GM10266 (cell line): ENCODE data around the gene TBL3.
A peak's percentile ranks its signal among the peaks of the same experiment; 100 is the strongest.
"Not testable (repeated sequence)": the region's sequence is repeated elsewhere in the genome, so short reads cannot be mapped to it uniquely, and the experiment has no call there.

ENCODE experiments used
- DNase-seq: peaks from one replicate; pipeline ENCODE4 v3.0.0; 2012; ENCODE audit errors: extremely low spot score
- CTCF ChIP-seq: IDR thresholded peaks from 2 replicates; pipeline ENCODE4 v1.5.1; 2012; ENCODE audit warnings: mild to moderate bottlenecking, low read depth; ENCODE audit not compliant: control insufficient read depth, insufficient read depth; ENCODE audit errors: missing control alignments

Gene TBL3

GRCh38 chr16:1961651-1962067 is 10.2 kb upstream of the TBL3 start:
- no peak for TF ChIP-seq CTCF
- no peak for DNase-seq

GRCh38 chr16:1962161-1963153 is 9.4 kb upstream of the TBL3 start:
- DNase-seq = not testable (repeated sequence)

- peak; percentile 29 for TF ChIP-seq CTCF
- no peak for DNase-seq
Measured at GRCh38 chr16:1963806-1964505, 7.9 kb upstream of the TBL3 start.

DNA sequence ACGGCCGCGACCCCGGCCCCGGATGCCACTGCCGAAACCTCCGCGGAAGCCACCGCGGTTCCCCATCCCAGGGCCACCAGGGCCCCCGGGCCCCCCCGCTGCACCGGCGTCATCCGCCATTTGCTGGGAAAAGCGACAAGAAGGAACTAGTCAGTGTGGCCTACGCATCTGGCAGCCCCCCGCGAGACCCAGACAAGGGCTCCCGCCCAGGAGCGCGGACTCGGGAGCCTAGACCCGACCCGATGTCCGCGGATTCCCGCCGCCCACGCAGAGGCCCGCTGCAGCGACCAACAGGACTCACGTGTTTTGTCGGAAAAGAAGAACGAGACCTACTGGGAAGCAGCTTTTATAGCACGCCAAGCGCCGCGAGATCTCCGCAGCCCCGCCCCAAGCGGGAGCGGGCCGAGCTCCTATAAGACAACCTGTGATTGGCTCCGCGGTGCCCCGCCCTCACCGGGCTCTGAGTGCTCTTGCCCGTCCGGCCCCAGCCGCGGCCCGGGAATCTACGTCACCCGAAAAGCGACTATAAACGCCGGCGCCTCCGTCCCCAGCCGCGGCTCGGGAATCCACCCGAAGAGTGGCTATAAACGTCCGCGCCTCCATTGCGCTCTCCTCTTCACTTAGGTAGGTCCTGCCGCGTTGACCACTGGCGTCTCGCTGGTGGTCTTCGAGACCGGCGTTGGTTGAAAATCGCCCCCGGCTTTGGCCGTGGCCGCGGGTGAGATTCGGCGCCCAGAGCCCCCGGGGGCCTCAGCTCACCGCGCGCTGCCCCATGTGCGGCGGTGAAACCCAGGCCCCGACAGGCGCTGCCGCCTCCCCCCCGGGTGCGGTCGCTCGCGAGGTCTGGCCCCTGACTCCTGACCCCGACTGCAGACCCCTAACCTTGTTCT is 7.1 kb upstream of the TBL3 start, which contains the start of gene RPS2:
Gene RPS2, minus strand, starts transcription at position 321 of the 890 bp plus-strand sequence. Its CDS starts 201 bp downstream, at position 120.
- DNase-seq = peak; percentile 100
- TF ChIP-seq CTCF = no peak

- no peak for TF ChIP-seq CTCF
- DNase-seq = no peak
Measured at GRCh38 chr16:1965396-1966001, 6.4 kb upstream of the TBL3 start.

- no peak for DNase-seq
- TF ChIP-seq CTCF = no peak
Measured at GRCh38 chr16:1966460-1966859, 5.4 kb upstream of the TBL3 start, which contains the start of gene RNF151. RNF151 (plus strand) TSS chr16:1966856; CDS start chr16:1966882, 26 bp downstream.
